NOMO-1 treated with dmso at 0.1 percent for 144 hours (cell line): ENCODE data around the gene CTBP2.

ENCODE experiments used
- DNase-seq: peaks from one replicate; lab custom pipeline; 2025; ENCODE audit not compliant: unreplicated experiment; lab: John Stamatoyannopoulos, UW

The CTBP2 gene

DNA sequence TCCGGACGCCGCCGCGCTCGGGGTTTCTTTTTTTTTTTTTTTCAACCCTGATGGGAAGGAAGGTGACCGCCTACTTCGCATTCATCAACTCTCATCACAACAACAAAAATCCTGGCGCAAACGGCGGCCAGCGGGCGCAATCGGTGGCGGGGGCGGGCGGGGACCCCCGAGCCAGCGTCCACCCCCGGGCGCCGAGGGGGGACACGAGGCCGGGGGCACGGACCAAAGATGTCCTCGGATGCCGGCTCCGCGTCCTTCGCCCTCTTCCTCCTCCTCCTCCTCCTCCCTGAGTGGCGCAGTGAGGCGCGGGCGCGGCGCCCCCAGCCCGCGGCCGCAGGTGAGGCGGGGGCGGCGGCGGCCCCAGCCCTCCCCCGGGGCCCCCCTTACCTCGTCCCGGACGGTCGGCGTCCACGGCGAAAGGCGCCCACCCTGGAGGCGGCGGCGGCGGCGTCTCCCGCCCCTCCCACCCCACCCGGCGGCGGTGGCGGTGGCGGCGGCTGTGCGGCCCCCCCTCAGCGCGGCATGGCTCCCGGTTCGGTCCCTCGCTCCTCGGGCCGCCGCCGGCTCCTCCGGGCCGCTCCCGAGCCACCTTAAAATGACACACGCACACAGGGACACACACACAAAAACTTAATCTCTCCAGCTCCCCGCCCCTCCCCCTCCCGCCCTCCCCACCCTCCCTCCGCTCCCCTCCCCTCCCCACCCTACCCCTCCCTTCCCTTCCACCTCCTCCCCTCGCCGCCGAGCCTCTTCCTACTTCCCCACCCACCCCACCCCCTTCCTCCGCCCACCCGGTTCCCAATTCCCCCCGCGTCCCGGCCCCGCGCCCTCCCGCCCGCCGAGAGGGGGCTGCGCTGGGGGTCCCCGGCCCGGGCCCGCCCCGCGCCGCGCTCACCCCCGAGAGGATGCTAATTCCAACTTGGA, at the start of gene CTBP2:
Gene CTBP2 (minus strand): TSS at position 632 of the 924 bp plus-strand sequence.
- DNase-seq, result no peak

DNA sequence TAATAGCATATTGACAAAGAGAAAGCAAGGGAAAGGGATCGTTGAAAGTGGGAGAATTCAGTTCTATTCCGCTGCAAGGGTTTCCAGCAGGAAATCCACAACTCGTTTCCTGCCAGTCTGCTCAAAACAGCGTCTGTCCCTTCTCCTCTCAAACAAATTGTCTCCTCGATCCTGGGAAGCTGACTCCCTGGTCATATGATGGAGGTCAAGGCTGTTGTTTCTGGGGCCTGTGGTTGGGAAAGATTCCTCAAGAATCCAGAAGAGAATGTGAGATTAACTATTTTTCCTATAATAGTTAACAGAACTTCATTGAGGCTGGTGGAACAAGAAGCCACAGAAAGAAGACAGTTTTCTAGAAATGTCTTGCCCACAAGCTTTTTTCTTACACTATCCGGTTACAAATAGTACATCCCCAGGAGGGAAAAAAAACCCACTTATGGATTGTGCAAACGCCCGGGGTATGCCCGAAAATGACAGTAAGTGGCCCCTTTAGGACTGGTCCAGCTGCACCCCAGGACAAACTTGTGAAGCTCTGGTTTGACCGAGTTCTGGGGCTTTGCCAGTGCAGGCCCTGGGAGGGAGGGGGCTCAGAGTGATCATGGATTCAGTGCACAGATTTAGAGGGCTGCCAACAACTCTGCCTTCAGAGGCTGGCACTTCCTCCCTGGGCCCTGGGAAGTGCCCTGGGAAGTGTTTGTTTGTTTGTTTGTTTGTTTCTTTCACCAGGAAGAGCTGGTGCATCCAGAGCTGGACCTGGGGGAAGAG, 49.4 kb upstream of the CTBP2 start:
- no peak for DNase-seq

DNA sequence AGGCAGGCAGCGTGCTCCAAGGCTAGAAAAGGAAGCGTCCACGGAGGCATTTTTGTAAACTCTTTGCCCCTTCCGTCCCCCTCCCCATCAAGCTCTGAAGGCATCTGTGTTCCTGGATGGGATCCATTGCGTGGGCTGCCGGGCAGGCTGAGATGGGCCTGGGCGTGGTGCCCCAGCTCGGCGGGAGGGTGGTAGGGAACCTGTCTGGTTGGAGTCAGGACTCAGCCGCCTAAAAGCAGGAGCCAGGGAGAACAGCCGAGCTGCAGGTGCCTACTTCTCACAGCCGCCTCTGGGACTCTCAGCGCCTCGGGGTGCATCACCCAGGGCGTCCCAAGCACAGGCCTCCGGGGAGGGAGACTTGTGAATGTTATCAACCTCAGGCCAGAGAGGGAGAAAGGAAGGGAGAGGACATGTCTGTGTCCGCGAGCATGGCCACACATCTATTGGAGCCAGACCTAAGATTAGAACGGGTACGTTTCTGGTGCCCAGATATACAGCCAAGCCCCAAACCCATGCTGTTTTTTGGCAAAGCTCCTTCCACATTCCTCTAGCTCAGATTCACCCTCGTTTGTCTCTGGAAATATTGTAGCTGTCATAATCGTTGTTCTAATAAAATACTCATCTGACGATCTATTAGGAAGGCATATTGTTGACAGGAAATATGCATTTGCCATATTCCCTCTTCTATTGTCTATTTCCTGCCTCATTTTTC, 48.6 kb upstream of the CTBP2 start:
- no peak for DNase-seq

DNA sequence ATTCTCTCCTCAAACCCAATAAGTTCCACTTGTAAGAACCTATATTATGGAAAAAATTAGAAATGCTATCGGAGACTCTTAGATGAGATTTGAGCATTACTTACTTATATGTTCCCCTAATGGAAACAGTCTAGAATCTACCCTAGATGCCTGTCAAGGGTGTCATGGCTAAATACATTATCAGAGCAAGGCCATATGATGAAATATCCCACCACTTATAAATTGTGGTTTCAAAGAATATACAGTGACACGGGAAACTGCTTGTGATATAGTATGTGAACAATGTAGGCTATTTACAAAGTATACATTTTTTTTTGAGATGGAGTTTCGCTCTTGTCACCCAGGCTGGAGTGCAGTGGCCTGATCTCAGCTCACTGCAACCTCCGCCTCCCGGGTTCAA, 46.3 kb upstream of the CTBP2 start:
- DNase-seq, result no peak

DNA sequence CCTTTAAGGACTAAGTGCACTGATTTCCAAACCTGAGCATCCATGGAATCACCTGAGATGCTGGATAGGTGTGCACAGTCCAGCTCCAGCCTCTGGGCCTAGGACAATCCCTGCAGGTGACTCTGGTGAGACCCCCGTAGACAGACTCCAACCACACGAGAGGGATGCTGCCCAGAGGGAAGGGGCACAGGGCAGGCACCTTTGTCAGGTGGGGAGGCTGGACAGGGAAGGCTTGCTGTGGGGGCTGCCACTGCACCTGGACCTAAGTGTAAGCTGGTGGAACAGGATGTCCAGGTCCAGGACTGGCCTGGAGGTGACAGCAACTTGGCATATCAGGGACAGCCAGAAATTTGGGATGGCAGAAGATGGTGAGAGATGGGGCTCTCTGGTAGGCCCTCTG, 45.1 kb upstream of the CTBP2 start:
- no peak for DNase-seq

DNA sequence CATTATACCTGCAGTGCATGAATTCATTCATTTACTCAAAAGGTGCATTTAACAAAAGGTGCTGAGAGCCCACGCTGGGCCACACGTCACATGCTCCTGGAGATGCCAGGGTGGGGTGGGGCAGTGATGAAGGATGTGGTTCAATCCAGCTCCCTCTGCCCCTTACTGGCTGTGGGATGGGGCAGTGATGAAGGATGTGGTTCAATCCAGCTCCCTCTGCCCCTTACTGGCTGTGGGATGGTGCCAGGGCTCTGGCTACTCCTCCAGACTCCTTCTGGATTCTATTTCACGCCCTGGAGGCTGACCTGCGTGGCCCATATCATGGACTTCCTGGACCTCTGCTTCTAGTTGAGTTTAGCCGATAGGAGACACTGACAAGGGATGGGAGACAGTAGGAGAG, 44.0 kb upstream of the CTBP2 start:
- DNase-seq, result no peak

DNA sequence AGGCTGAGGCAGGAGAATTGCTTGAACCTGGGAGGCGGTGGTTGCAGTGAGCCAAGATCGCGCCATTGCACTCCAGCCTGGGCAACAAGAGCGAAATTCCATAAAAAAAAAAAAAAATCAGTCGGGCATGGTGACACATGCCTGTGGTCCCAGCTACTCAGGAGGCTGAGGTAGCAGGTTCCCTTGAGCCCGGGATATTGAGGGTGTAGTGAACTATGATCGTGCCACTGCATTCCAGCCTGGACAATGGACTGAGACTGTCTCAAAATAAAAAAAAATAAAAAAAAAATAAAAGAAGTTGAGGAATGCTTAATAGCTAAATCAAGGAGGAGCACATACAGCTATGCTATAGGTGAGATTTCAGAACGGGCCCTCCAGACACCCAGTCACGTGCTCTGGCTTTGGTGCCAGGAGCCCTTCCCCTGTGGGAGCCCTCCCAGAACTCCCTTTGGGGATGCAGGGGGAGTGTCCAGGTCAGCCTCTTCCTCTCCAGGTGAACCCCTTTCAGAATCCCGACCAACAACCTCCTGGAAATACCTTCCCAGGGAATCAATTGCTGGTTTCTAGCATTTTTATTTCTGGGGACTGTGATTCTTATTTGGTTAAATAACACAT, 42.9 kb upstream of the CTBP2 start:
- DNase-seq, result no peak

DNA sequence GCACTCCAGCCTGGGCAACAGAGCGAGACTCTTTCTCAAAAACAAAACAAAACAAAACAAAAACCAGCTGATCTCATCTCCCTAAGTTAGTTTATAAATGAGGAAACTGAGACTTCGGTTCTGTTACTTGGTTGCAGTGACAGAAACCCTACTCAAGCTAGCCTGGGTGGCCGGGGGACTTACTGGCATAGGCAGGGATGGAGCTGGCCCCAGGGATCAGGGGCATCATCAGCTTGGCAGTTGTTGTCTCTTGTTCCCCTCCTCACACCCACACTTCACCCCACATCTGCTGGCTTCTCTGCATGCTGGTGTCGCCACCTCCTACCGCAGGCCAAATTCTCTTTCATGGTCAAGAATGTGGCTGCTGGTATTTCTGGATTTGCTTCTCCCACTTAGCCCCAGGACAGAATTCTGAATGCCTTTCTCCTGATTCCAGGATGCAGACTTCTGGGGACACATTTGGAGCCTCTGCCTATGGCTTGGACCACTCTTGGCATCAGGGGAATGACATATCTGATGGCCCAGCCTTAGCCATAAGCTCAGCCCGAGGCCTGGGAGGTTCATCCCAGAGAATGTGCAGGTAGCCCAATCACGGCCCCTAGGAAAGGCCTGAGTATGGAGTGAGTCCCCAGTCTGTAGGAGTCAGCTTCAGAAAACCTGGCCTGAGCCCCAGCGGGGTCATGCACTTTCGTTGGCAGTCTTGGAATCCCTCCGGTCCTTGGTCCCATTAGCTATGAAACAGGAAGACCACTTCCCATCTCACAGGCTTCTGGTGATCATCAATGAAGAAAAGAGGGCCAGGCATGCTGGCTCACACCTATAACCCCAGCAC, 41.6 kb upstream of the CTBP2 start:
- no peak for DNase-seq

DNA sequence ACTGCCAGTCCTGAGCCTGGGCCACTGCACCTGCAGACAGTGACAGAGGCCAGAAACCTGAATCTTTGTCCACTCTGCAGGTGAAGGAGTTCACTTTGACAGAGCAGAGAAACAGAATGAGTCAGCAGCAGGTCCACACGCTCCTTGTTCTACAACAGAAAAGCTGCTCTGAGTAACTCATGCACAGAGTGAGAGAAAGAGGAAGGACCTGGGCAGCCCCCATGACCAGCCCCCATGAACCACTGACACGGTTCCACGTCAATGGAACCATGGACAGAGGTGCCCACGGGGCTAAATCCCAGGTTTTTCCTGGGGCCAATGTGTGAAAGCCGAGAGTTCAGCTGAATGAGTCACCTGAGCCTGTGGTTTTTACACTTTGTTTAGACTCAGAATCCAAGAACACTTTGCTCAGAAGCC, 40.8 kb upstream of the CTBP2 start:
- no peak for DNase-seq

DNA sequence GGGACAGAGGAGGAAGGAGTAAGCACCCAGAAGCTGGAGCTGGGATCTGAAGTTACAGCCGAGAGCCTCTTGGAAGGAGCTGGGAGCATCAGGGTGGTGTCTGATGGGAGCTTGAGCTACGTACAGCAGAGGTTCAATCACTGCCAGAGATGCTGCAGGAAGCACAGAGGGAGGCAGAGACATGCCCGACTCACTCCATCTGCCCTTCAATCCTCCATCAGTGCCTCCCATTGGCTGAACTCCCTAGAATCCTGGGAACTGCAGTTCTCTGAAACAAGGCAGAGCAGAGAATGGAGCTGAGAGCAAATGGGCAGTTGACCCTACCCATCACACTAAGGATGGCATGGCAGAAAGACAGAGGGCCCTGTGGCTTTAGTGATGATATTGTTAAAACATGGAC, 40.0 kb upstream of the CTBP2 start:
- DNase-seq, result no peak

DNA sequence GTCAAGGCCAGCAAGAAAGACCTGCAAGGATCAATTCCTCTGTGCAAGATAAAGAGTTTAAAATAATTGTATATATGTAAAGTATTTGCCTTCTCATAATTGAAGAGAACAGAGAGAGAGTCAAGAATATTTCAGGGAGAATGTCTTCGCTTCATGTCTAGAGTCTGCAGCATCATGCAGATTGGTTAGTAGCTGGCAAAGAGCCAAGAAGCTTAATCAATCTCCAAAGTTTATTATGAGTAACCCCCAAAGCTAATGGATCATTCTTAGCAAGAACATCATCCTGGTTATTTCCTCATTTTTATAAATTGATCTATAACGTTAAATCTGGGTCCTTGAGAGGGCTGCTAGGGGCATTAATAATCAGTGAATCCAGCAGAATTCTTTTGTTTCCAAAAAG, 38.9 kb upstream of the CTBP2 start:
- DNase-seq, result no peak

DNA sequence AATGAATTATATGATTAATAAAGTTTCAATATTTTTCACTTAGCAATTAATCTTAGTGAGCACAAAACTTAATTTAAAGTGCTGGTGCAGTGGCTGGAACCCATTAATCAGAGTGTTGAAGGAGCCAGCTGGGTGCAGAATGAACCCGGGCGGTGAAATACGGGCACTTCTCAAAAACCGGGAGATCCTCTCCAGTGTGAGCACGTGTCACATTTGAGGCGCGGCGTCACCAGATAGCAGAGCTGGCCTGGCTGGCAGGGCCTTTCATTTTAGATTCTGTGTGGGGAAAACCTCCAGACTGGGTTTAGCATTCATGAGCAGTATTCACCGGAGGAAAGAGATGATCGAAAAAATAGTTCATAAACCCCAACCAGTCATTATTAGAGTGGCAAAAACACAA, 34.5 kb upstream of the CTBP2 start:
- DNase-seq, result no peak

DNA sequence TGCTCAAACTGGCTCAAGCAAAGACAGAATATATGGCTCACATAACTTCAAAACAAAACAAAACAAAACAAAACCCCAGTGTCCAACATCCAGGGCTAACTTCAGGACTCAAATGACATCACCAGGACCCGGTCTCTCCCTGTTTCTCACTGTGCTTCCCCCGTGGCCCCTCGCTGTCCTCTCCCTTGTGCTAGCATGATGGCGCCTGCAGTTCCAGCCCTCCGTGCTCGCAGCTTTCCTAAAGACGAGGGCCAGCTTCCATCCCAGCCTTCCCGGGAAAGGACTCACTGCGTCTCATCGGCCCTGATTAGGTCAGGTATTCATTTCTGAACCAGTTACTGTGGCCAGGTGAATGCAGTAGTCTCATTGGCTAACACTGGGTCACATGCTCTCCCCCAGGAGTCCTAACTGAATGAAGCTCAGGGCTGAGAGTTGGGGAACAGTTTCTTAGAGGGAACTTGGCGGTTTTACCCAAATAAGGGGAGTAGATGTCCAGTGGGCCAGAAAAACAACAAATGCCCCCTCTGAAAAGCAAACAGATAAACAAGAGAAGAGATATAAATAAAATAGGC, 33.0 kb upstream of the CTBP2 start:
- DNase-seq, result no peak

DNA sequence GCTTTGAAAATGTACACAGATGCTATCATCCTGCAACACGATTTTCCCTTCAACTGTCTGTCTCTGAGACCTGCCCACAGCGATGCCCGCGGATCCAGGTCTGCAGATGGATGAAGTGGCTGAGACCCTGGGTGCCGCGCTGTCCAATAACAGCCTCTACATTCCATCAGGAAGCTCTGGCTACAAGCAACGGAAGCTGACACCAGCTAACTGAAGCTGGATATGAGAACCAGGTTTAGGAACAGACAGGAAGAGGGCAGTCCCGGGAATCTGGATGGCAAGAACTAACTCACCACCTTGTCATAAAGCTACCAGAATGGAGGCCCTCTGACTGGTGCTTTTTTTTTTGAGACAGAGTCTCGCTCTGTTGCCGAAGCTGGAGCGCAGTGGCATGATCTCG, 32.3 kb upstream of the CTBP2 start:
- no peak for DNase-seq

DNA sequence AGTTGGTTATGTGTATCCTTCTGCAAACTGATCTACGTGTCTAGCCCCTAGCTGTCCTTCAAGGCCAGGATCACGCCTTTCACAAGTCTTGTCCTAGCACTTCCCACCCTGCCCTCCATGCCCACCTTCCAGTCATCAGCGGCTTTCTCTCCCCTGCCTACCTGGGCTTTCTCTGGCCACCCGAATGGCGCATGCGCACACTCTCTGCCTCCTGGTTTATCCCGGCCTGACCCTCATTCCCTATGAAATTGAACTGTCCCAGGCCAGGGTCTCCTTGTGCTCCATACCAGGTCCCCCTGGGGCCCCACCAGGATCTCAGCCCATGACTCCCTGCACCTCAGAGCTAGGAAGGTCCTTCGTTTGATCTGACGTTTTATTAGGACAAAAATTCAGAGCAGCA, 31.6 kb upstream of the CTBP2 start:
- no peak for DNase-seq

DNA sequence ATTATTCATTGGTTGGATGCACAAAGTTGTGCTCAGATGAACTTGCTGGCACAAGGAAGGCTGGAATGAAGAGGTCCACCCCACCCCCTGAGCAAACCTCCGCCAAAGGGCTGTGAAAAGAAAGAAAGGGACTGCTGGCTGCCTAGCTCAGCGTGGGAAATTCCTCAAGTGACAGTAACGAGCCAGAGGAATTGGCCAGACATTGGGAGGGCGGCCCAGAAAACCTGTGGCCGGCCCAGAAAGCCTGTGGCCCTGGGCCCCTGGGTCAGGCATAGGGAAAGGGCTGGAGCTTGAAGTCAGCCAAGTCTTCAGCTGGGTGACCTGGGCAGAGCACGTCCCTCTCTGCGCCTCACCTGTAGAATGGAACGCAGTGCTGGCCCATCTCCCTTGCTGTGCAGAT, 30.6 kb upstream of the CTBP2 start:
- no peak for DNase-seq

DNA sequence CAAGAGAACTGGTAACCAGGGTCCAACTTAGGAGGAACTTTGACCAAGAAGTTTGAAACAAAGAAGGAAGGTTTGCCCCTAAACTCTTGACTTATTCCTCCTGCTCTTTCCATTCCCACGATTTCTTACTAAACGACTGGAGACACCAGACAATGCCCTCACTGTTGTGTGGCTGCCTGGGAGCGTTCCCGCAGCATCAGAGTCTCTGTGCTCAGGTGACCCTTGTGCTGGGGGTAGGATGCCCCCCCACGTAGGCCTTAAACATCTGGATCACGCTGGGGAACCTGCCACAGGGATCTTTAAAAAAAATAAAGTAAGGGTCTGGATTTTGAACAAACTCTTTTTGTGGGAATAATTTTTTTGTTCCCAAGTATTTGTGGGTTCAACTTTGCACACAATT, 30.1 kb upstream of the CTBP2 start:
- DNase-seq, result no peak

DNA sequence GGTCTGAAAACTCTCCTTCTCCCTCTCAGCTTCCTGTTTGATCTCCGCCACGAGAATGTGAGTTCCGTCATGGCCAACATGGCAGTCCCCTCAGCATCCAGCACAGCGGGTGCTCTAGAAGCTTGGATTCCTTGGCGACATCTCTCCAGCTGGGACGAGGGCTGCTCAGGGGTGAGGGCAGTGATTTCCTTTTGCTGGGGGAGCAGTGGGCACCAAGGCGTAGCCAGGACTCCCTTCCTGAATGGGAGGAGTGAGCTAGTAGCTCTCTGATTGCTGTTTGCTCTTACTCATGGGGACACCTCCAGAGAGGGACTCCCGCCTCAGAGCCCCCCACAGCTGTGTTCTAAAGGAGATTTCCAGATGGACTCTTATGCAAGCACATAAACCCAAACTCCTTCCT, 28.8 kb upstream of the CTBP2 start:
- no peak for DNase-seq

DNA sequence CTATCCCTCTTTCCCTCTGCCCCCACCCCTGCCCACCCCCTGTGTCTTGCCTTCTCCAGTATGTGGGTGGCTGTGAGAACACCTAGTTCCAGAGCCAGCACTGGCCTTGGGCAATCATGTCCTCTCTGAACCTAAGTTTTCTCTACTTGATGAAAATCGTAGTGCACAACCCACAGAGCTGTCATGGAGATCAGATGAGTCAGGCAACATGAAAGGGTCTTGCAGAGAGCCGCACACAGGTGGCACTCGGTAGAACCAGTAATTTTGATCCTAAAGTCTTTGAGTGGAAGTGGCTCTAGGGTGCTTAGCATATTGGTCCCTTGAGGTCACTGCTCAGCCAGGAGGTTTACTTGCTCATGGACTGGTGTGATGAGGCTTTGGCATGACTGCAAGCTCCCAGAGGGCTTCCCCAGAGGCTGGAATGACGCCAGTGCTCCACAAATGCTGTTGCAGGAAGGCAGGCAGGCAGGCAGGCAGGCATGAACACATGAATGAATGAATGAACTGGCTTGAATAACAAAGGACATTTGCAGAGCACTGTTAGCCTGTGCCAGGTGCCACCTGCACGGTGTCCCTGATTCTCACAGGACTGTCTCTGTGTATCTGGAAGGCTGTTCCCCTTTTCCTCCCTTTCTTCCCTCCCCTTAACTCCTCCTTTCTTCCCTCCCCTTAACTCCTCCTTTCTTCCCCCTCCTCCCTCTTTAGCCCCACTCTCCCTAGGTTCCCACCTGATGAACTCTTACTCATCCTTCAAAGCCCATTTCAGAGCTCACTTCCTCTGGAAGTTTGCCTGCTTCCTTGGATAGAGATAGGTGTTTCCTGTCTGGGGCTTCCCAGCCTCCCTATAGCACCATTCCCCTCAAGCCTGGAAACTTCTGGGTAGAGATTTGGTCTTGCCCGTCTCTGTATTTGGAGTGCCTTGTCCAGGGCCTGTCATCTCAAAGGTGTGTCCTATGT, 27.2 kb upstream of the CTBP2 start:
- no peak for DNase-seq
